ENCODE data around the gene MEGF10. TPM values are rescaled to one million over a fixed set of nuclear protein-coding genes. Genes with fewer than 3 reads are reported as not detected.
A peak's percentile ranks its signal among the peaks of the same experiment; 100 is the strongest.

The MEGF10 gene
- total RNA-seq, 1 experiment from 2014 or later: not detected

DNA sequence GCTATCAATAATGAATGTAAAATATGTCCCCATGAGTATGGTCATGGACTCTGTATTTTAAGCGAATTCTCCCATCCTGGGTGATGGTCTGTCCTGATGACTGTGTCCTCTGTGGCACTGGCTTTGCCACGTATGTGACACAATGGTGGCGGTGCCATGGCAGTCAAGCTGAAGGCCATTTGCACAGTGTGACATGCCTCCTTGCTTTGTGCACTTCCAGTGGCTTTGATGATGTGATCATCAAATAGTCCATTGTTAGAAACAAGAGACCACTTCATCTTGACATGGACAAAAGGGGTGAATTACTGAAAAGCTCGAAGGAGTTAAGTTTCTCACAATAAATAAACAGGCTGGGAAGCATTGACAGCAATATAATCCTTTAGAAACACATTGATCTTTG lies 195.9 kb downstream of the MEGF10 start:
- Mint-ChIP-seq H3K9me3 (ENCODE audit: unreplicated experiment) (no peaks in the 10 kb centered on the region), H3K4me3 (ENCODE audit: unreplicated experiment) (no peak overlapping the region), H3K4me1 (ENCODE audit: low read depth, unreplicated experiment) (no peaks in the 10 kb centered on the region), H3K27me3 (ENCODE audit: insufficient read depth, unreplicated experiment) (peaks cover 15% of the 10 kb centered on the region), H3K36me3 (ENCODE audit: insufficient read depth, unreplicated experiment) (no peaks in the 10 kb centered on the region), H3K27ac (ENCODE audit: unreplicated experiment) (no peak overlapping the region)
- no peaks in the 10 kb centered on the region for H3K9me3 ChIP-seq
- BruUV-seq (replicated peaks): no TSS peak
- DNase-seq: no peak
- H3K4me3 ChIP-seq (ENCODE audit: low read depth, low read length): no peak overlapping the region
- no peaks in the 10 kb centered on the region for H3K27me3 ChIP-seq (replicated peaks; ENCODE audit: control insufficient read depth, insufficient read depth, low read length)
- H3K4me1 ChIP-seq: no peaks in the 10 kb centered on the region
- ChIA-PET CTCF (no interaction called here), POLR2A (no interaction called here)
- intact Hi-C loops (cut with micrococcal nuclease; ENCODE audit: unreplicated experiment): no loop called here
- no peaks in the 10 kb centered on the region for H3K36me3 ChIP-seq (ENCODE audit: control insufficient read depth, insufficient read depth, low read length)
- TF ChIP-seq, protein P1, sequence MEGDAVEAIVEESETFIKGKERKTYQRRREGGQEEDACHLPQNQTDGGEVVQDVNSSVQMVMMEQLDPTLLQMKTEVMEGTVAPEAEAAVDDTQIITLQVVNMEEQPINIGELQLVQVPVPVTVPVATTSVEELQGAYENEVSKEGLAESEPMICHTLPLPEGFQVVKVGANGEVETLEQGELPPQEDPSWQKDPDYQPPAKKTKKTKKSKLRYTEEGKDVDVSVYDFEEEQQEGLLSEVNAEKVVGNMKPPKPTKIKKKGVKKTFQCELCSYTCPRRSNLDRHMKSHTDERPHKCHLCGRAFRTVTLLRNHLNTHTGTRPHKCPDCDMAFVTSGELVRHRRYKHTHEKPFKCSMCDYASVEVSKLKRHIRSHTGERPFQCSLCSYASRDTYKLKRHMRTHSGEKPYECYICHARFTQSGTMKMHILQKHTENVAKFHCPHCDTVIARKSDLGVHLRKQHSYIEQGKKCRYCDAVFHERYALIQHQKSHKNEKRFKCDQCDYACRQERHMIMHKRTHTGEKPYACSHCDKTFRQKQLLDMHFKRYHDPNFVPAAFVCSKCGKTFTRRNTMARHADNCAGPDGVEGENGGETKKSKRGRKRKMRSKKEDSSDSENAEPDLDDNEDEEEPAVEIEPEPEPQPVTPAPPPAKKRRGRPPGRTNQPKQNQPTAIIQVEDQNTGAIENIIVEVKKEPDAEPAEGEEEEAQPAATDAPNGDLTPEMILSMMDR (IDR thresholded peaks at IDR 0.05; ENCODE audit: insufficient read depth in 1 of 2, low read depth in 1 of 2, low read length in 1 of 2, severe bottlenecking in 1 of 2, unreplicated experiment in 1 of 2): no peak

DNA sequence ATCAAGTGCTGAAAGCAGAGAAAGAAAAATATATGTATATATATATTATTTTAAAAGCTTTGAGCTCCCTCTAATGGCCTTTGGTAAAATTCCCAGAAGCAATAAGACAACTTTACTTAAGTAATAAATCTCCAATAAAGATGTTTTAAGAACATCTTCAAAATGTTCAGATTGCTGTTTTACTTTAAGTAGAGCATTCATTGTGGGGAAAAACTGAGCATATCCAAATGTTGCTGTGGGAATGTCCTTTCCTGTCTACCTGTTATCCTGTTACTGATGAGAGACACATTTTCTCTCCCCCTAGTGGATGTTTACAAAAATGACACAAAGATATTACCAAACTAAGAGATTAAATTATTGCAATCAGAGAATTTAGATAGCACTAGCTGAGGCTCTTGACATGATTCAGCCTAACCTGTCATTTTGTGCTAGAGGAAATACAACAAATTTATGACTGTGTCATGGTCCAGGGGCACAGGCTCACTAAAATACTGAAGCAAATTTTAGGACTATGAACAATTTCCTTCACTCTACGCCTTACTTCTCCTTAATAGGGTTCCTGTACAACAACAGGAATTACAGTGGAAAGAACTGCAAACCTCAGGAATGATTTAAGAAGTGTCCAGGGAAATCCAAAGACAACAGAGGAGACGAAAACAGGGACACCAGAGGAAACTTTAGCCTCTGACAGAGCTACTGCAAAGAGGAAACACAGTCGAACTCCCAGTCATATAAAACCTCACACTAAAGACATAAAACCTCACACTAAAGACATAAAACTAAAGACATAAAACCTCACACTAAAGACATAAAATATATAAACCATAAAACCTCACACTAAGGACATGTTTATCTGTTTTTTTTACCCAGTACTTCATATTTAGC lies 202.5 kb downstream of the MEGF10 start:
- CTCF ChIA-PET: interaction anchor here (0.6 to 1.3 kb wide), 8 partner anchors 11 to 913 kb away, joined by 3 to 8 read pairs (median 4); no protein-coding TSS in a partner anchor
- H3K36me3 ChIP-seq (ENCODE audit: control insufficient read depth, insufficient read depth, low read length): no peaks in the 10 kb centered on the region
- POLR2A ChIA-PET: no interaction called here
- no peaks in the 10 kb centered on the region for H3K27me3 ChIP-seq (replicated peaks; ENCODE audit: control insufficient read depth, insufficient read depth, low read length)
- peak in 1 of 2 experiments; percentile 17 for DNase-seq
- TF ChIP-seq, protein P1 (IDR thresholded peaks at IDR 0.05; ENCODE audit: insufficient read depth in 1 of 2, low read depth in 1 of 2, low read length in 1 of 2, severe bottlenecking in 1 of 2, unreplicated experiment in 1 of 2): peak; percentile 70 to 93
- no peaks in the 10 kb centered on the region for H3K9me3 ChIP-seq
- no peaks in the 10 kb centered on the region for H3K36me3 Mint-ChIP-seq (ENCODE audit: insufficient read depth, unreplicated experiment)
- H3K27ac Mint-ChIP-seq (ENCODE audit: unreplicated experiment): no peak overlapping the region
- H3K4me1 Mint-ChIP-seq (ENCODE audit: low read depth, unreplicated experiment): no peaks in the 10 kb centered on the region
- intact Hi-C loops (cut with micrococcal nuclease; ENCODE audit: unreplicated experiment): loop anchor here (1.0 to 10.0 kb wide), 4 partner anchors 97 to 836 kb away; no protein-coding TSS in a partner anchor
- BruUV-seq (replicated peaks): no TSS peak
- H3K4me1 ChIP-seq: no peaks in the 10 kb centered on the region
- H3K4me3 Mint-ChIP-seq (ENCODE audit: unreplicated experiment): no peak overlapping the region
- H3K27me3 Mint-ChIP-seq (ENCODE audit: insufficient read depth, unreplicated experiment): peaks cover 35% of the 10 kb centered on the region
- no peak overlapping the region for H3K4me3 ChIP-seq (ENCODE audit: low read depth, low read length)
- no peaks in the 10 kb centered on the region for H3K9me3 Mint-ChIP-seq (ENCODE audit: unreplicated experiment)

DNA sequence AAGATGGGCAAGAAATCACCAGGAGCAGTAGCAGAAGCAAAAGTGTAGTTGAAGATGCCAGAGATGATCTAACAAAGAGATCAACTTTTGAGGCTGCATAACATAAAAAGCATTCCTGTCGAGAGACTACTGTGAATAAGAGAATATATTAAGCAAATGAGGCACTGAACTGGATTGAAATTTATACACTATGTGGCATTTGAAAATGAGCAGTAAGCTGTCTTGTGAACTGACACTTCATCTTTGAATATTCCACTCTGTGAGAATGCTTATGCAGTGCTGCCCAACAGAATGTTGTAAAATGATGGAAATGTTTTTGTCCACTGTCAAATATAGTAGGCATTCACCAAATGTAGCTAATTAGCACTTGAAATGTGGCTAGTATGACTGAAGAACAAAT lies 208.0 kb downstream of the MEGF10 start:
- TF ChIP-seq, protein P1 (IDR thresholded peaks at IDR 0.05; ENCODE audit: insufficient read depth in 1 of 2, low read depth in 1 of 2, low read length in 1 of 2, severe bottlenecking in 1 of 2, unreplicated experiment in 1 of 2): no peak
- intact Hi-C loops (cut with micrococcal nuclease; ENCODE audit: unreplicated experiment): loop anchor here (10.0 kb wide), 1 partner anchor 664 kb away; no protein-coding TSS in a partner anchor
- H3K4me3 Mint-ChIP-seq (ENCODE audit: unreplicated experiment): no peak overlapping the region

More for the DNA sequence above, 208.0 kb downstream of the MEGF10 start:
- ChIA-PET POLR2A (no interaction called here), CTCF (no interaction called here)
- Histone ChIP-seq H3K9me3 (no peaks in the 10 kb centered on the region), H3K36me3 (ENCODE audit: control insufficient read depth, insufficient read depth, low read length) (no peaks in the 10 kb centered on the region), H3K4me1 (no peaks in the 10 kb centered on the region), H3K4me3 (ENCODE audit: low read depth, low read length) (no peak overlapping the region), H3K27me3 (replicated peaks; ENCODE audit: control insufficient read depth, insufficient read depth, low read length) (no peaks in the 10 kb centered on the region)
- BruUV-seq (replicated peaks): no TSS peak
- Mint-ChIP-seq H3K9me3 (ENCODE audit: unreplicated experiment) (no peaks in the 10 kb centered on the region), H3K36me3 (ENCODE audit: insufficient read depth, unreplicated experiment) (no peaks in the 10 kb centered on the region), H3K4me1 (ENCODE audit: low read depth, unreplicated experiment) (no peaks in the 10 kb centered on the region), H3K27me3 (ENCODE audit: insufficient read depth, unreplicated experiment) (peaks cover 30% of the 10 kb centered on the region), H3K27ac (ENCODE audit: unreplicated experiment) (no peak overlapping the region)
- no peak for DNase-seq

Data from Caco-2 (cell line).